Retinal pigment epithelial cell (primary cell): Measurements from ENCODE around the gene TMEM45A.
A peak's percentile ranks its signal among the peaks of the same experiment; 100 is the strongest.

ENCODE experiments used
- DNase-seq: peaks from one replicate; pipeline ENCODE4 v3.0.0-alpha.2; 2010; ENCODE audit warnings: low read depth
- H3K4me3 ChIP-seq: 2 replicates; pipeline ENCODE4 v1.5.1; 2011; ENCODE audit warnings: mild to moderate bottlenecking, low read length, control low read depth, moderate library complexity
- CTCF ChIP-seq: conservative IDR thresholded peaks from 2 replicates; pipeline ENCODE4 v1.5.1; 2011; ENCODE audit warnings: low read depth, low read length, control low read depth, inconsistent platforms

Gene TMEM45A

GRCh38 chr3:100602506-100603444, 110.4 kb downstream of the TMEM45A start:
- TF ChIP-seq CTCF = no peak
- DNase-seq = no peak
- no peak overlapping the region for H3K4me3 ChIP-seq

GRCh38 chr3:100603469-100603868, 111.0 kb downstream of the TMEM45A start:
- H3K4me3 ChIP-seq = no peak overlapping the region
- no peak for DNase-seq
- TF ChIP-seq CTCF = peak; percentile 76

- TF ChIP-seq CTCF = no peak
- no peak for DNase-seq
- H3K4me3 ChIP-seq = no peak overlapping the region
Observed at GRCh38 chr3:100605358-100605757, 112.9 kb downstream of the TMEM45A start.

- no peak overlapping the region for H3K4me3 ChIP-seq
- no peak for DNase-seq
- no peak for TF ChIP-seq CTCF
Observed at GRCh38 chr3:100606894-100607512, 114.6 kb downstream of the TMEM45A start.

- no peak for TF ChIP-seq CTCF
- no peak within 1 kb of the TSS for H3K4me3 ChIP-seq
- no peak for DNase-seq
Observed at GRCh38 chr3:100609305-100609704, 116.9 kb downstream of the TMEM45A start, which contains the start of gene ADGRG7. TSS of gene ADGRG7 (plus strand) at chr3:100609601. CDS start at chr3:100609857, 256 bp downstream.

- H3K4me3 ChIP-seq = no peak overlapping the region
- TF ChIP-seq CTCF = no peak
- DNase-seq = no peak
Observed at GRCh38 chr3:100609963-100610362, 117.5 kb downstream of the TMEM45A start.

- H3K4me3 ChIP-seq = no peak overlapping the region
- DNase-seq = no peak
- TF ChIP-seq CTCF = no peak
Observed at GRCh38 chr3:100611221-100611620, 118.8 kb downstream of the TMEM45A start.
